ENCODE results near the gene ASIC5.

GRCh38 chr4:155799116-155799793 is 66.8 kb downstream of the ASIC5 start:
- TF ChIP-seq MXI1 (IDR thresholded peaks at IDR 0.05; ENCODE audit: low read depth, low read length) (no peak), FOXM1 (IDR thresholded peaks at IDR 0.05; ENCODE audit: low read depth) (no peak), CTCF (IDR thresholded peaks at IDR 0.05) (no peak), REST (IDR thresholded peaks at IDR 0.05; ENCODE audit: low read depth, low read length) (no peak), NFIC (IDR thresholded peaks at IDR 0.05; ENCODE audit: borderline replicate concordance) (no peak), EP300 (IDR thresholded peaks at IDR 0.05; ENCODE audit: borderline replicate concordance in 1 of 2, low read depth in 1 of 2, low read length in 1 of 2) (no peak), POLR2AphosphoS5 (IDR thresholded peaks at IDR 0.05; ENCODE audit: low read depth, low read length) (no peak), JUND (IDR thresholded peaks at IDR 0.05) (no peak), SIN3A (IDR thresholded peaks at IDR 0.05; ENCODE audit: borderline replicate concordance, low read depth, low read length) (no peak), FOSL2 (IDR thresholded peaks at IDR 0.05; ENCODE audit: borderline replicate concordance, low read depth) (no peak), MAX (IDR thresholded peaks at IDR 0.05; ENCODE audit: low read depth) (no peak), RAD21 (IDR thresholded peaks at IDR 0.05; ENCODE audit: low read length) (no peak), MEF2A (IDR thresholded peaks at IDR 0.05; ENCODE audit: borderline replicate concordance, low read depth) (no peak), PBX3 (IDR thresholded peaks at IDR 0.05) (no peak)
